Measurements from ENCODE around the gene DIPK1B. TPM values are rescaled to one million over a fixed set of nuclear protein-coding genes. Genes with fewer than 3 reads are reported as not detected.
A peak's percentile ranks its signal among the peaks of the same experiment; 100 is the strongest.

The DIPK1B gene
- total and polyA plus RNA-seq, 8 donors, result 4.3 to 32.3 (median 6.5) TPM

DNA sequence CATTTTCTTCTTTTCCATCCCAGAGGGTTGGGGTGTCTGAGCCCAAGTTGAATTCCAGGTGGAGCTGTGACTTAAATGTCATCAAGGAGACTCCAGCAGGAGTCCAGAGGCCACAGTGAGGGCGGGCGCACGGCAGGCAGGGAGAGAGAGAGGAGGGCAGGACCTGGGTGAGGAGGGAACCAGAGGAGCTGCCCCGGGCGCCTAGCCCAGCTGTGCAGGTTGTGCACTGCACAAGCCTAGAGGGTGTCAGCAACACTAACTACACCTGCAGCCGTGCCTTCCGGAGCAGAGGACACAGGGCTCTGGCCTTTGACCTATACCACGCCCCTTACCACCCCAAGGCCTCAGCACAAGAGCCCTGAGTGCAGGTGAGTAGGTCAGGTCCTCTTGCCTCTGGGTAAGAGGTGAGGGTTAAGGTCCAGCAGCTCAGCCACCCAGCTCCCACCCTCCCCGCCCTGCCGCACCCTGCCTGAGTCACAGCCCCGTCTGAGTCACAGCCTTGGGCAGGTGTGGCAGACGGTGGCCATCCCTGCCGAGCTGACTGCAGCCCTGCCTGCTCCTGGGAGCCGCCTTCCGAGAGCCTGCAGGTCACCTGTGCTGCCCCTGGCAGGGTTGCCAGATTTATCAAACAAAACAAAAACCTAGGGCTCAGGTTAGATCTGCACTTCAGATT, 18.7 kb upstream of the DIPK1B start:
- TF ChIP-seq, protein P1, sequence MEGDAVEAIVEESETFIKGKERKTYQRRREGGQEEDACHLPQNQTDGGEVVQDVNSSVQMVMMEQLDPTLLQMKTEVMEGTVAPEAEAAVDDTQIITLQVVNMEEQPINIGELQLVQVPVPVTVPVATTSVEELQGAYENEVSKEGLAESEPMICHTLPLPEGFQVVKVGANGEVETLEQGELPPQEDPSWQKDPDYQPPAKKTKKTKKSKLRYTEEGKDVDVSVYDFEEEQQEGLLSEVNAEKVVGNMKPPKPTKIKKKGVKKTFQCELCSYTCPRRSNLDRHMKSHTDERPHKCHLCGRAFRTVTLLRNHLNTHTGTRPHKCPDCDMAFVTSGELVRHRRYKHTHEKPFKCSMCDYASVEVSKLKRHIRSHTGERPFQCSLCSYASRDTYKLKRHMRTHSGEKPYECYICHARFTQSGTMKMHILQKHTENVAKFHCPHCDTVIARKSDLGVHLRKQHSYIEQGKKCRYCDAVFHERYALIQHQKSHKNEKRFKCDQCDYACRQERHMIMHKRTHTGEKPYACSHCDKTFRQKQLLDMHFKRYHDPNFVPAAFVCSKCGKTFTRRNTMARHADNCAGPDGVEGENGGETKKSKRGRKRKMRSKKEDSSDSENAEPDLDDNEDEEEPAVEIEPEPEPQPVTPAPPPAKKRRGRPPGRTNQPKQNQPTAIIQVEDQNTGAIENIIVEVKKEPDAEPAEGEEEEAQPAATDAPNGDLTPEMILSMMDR (IDR thresholded peaks at IDR 0.05), result no peak
- H3K4me1 ChIP-seq, result peaks cover 69 to 89% (median 72%) of the 10 kb centered on the region in 3 donors
- peak overlapping the region; percentile 74 to 91 (median 90) for H3K27ac ChIP-seq
- FAIRE-seq (no peak), ATAC-seq (peak; percentile 58 to 71 (median 65)), DNase-seq (peak; percentile 85 to 93 (median 92))
- 23 to 24% methylated on average over 15 of the region's 15 CpGs for WGBS, 2 donors
- H3K4me3 ChIP-seq, result no peak overlapping the region
- no peaks in the 10 kb centered on the region for H3K36me3 ChIP-seq
- H3K27me3 ChIP-seq, result no peaks in the 10 kb centered on the region
- no peaks in the 10 kb centered on the region for H3K9me3 ChIP-seq
- intact Hi-C loops (cut with DNase I), result no loop called here

DNA sequence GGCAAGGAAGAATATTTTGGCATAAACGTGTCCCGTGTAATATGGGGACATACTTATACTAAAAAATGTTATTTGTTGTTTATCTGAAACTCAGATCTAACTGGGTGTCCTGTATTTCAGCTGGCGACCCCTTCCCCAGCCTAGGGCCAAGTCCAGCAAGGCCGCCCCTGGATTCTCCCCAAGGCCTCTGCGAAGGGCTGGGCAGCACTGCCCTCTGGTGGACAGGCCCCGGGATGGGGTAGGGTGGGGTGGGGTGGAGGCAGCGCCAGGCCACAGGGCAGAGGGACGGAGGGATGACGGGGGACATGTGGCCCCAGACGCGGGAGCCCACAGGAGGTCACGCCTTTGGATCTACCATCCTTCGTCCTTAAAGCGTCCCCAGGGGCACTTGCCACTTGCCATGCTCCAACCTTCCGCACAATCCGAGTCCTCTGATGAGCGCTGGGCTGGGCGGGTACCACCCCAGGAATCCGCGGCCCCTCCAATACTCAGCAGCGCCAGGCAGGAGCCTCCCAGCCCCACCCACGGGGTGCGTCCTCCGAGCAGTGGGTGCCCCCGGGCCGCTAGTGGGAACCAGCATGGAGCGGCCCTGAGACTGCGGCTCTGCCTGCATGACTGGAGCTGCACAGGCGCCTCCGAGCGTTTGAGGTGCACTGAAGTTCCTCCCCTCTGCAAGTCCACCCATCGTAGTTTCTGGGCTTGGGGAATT, 18.1 kb upstream of the DIPK1B start:
- ATAC-seq (peak; percentile 51 to 64 (median 54)), FAIRE-seq (no peak), DNase-seq (peak; percentile 73 to 90 (median 83))
- TF ChIP-seq, protein P1 (IDR thresholded peaks at IDR 0.05), result peak; percentile 42 to 62 (median 56)
- H3K4me1 ChIP-seq, result peaks cover 70 to 83% (median 70%) of the 10 kb centered on the region in 3 donors
- H3K27me3 ChIP-seq, result no peaks in the 10 kb centered on the region
- peak overlapping the region; percentile 74 to 91 (median 90) for H3K27ac ChIP-seq
- intact Hi-C loops (cut with DNase I), result no loop called here
- no peak overlapping the region for H3K4me3 ChIP-seq
- 32% methylated on average over 29 to 32 of the region's 32 CpGs for WGBS, 2 donors
- no peaks in the 10 kb centered on the region for H3K36me3 ChIP-seq
- H3K9me3 ChIP-seq, result no peaks in the 10 kb centered on the region

DNA sequence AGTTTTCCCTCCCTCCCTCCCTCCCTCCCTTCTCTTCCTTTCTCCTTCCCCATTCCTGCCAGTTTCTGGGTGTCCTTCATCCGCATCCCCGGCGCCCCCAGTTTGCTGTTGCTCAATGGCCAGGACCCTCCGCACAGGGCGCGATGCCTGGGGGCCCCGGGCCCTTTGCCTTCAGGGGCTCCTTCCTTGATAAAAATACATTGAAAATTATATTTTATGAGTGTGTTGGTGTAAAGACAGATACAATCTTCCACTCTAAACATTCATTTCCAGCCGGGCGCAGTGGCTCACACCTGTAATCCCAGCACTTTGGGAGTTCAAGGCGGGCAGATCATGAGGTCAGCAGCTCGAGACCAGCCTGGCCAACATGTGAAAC, 17.5 kb upstream of the DIPK1B start:
- FAIRE-seq (no peak), DNase-seq (peak in 1 of 6 donors; percentile 61), ATAC-seq (no peak)
- intact Hi-C loops (cut with DNase I), result no loop called here
- no peaks in the 10 kb centered on the region for H3K36me3 ChIP-seq
- H3K4me1 ChIP-seq, result peaks cover 65 to 77% (median 66%) of the 10 kb centered on the region in 3 donors
- no peaks in the 10 kb centered on the region for H3K27me3 ChIP-seq
- 43 to 45% methylated on average over 11 of the region's 11 CpGs for WGBS, 2 donors
- TF ChIP-seq, protein P1 (IDR thresholded peaks at IDR 0.05), result no peak
- H3K4me3 ChIP-seq, result no peak overlapping the region
- no peaks in the 10 kb centered on the region for H3K9me3 ChIP-seq
- peak overlapping the region; percentile 74 to 91 (median 90) for H3K27ac ChIP-seq

DNA sequence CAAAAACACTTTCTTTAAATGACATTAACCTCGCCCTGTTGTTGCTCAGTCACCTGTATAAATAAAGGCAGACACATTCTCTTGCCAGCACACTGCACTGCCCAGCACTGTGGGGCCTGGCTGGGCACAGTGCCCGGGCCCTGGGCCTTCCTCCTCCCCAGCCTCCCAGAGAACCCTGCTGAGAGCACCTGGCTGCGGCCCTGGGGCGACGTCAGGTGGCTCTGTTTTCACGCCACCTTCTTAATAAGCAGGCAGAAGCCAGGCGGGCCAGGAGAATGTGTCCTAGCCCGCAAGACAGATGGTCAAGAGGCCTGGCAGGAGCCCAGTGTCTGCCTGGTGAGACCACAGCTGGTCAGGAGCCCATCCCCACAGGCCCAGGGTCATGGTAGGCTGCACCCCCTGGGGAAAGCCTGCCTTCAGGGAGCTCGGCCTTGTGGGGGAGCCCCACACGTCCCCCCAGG, 16.9 kb upstream of the DIPK1B start:
- 3 to 11% methylated on average over 10 of the region's 10 CpGs for WGBS, 2 donors
- FAIRE-seq, result no peak

More for the DNA sequence above, 16.9 kb upstream of the DIPK1B start:
- ATAC-seq, result peak; percentile 67 to 79 (median 76)
- peak; percentile 89 to 97 (median 94) for DNase-seq
- intact Hi-C loops (cut with DNase I), result no loop called here
- Histone ChIP-seq H3K4me1 (peaks cover 59 to 71% (median 60%) of the 10 kb centered on the region in 3 donors), H3K36me3 (no peaks in the 10 kb centered on the region), H3K27ac (peak overlapping the region; percentile 74 to 91 (median 90)), H3K9me3 (no peaks in the 10 kb centered on the region), H3K27me3 (no peaks in the 10 kb centered on the region), H3K4me3 (no peak overlapping the region)
- TF ChIP-seq, protein P1 (IDR thresholded peaks at IDR 0.05), result no peak

Measured in pancreas (tissue), 10 donors.